Activated T-cell treated with anti-CD3 and anti-CD28 coated beads, Interleukin-2, amount 50 U/mL, for 72 hours (primary cell): ENCODE measurements around the gene FAM135A. TPM values are rescaled to one million over a fixed set of nuclear protein-coding genes. Genes with fewer than 3 reads are reported as not detected.
"Not testable (repeated sequence)": the region's sequence is repeated elsewhere in the genome, so short reads cannot be mapped to it uniquely, and the experiment has no call there.

Source experiments
- ATAC-seq, 2 donors: fragments of 150-1000 bp; cut with Tn5 transposase; replicated peaks in 1 of 2; 2 replicates each; pipeline ENCODE4 v1.10.0; 2021; ENCODE audit warnings: moderate library complexity in 2 of 2, mild to moderate bottlenecking in 1 of 2
- DNase-seq, 2 donors: peaks; one replicate each; pipeline ENCODE4 v3.0.0; 2021 to 2022; ENCODE audit warnings: mixed read lengths in 1 of 2
- H3K27ac Mint-ChIP-seq: one replicate; pipeline ENCODE4 v1.8.0; 2022; ENCODE audit warnings: mild to moderate bottlenecking, moderate library complexity, mixed read lengths
- H3K27me3 Mint-ChIP-seq: one replicate; pipeline ENCODE4 v1.8.0; 2022; ENCODE audit warnings: low read depth, mixed read lengths
- H3K36me3 Mint-ChIP-seq, 2 donors: one replicate each; pipeline ENCODE4 v1.8.0; 2022; ENCODE audit warnings: mixed read lengths in 2 of 2, mild to moderate bottlenecking in 1 of 2; ENCODE audit not compliant: insufficient read depth in 2 of 2
- H3K4me1 Mint-ChIP-seq: one replicate; pipeline ENCODE4 v1.8.0; 2022; ENCODE audit warnings: low read depth, mixed read lengths
- H3K4me3 Mint-ChIP-seq, 2 donors: one replicate each; pipeline ENCODE4 v1.8.0; 2022; ENCODE audit warnings: mild to moderate bottlenecking in 2 of 2, mixed read lengths in 2 of 2, moderate library complexity in 2 of 2
- H3K9me3 Mint-ChIP-seq, 2 donors: one replicate each; pipeline ENCODE4 v1.8.0; 2022; ENCODE audit warnings: mixed read lengths in 2 of 2
- total RNA-seq, 2 donors: library from RNA; stranded (reverse); gene quantifications; one replicate each; pipeline ENCODE4 v1.2.3, GENCODE V29; 2022

FAM135A gene
- total RNA-seq, 2 donors from 2014 or later, result 11.4 to 12.6 TPM

GRCh38 chr6:70411542-70412251 is 1.6 kb upstream of the FAM135A start:
- Mint-ChIP-seq H3K27me3 (no peaks in the 10 kb centered on the region), H3K4me3 (peak overlapping the region; percentile 93 to 98), H3K4me1 (peaks cover 28% of the 10 kb centered on the region), H3K27ac (no peak overlapping the region), H3K36me3 (peaks cover 5 to 10% of the 10 kb centered on the region in 2 donors), H3K9me3 (no peaks in the 10 kb centered on the region)
- ATAC-seq, result no peak
- no peak for DNase-seq

GRCh38 chr6:70412252-70413113 is 825 bp upstream of the FAM135A start:
- DNase-seq (no peak), ATAC-seq (no peak)
- Mint-ChIP-seq H3K36me3 (peaks cover 5 to 10% of the 10 kb centered on the region in 2 donors), H3K4me1 (peaks cover 28% of the 10 kb centered on the region), H3K4me3 (peak overlapping the region; percentile 93 to 98), H3K27me3 (no peaks in the 10 kb centered on the region), H3K27ac (peak overlapping the region; percentile 90), H3K9me3 (no peaks in the 10 kb centered on the region)

DNA sequence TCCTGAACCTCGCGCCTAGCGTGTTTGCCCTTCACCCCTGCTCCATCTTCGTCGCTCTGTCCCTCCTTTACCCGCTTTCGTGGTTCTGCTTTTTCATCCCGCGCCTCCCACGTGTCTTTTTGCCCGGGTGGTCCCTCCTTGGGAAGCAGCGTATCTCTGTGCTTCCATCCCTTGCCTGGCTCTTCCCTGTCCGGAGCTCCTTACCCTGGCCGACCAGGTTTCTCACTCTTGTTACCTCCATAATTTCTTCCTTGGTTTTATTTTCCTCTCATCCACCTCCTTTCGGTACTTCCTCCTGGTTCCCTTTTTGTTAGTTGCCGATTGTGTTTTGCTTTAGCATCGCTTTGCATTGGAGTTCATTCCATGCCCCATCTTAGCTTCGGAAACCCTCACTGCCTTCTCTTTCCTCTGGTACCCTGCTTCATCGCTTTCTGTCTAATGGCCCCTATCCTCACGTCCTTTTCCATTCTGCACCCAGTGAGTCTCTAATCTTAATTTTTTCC is 735 bp downstream of the FAM135A start:
- H3K4me1 Mint-ChIP-seq, result peaks cover 28% of the 10 kb centered on the region
- H3K9me3 Mint-ChIP-seq, result no peaks in the 10 kb centered on the region
- H3K4me3 Mint-ChIP-seq, result peak overlapping the region; percentile 93 to 98
- peak overlapping the region; percentile 92 for H3K27ac Mint-ChIP-seq
- no peaks in the 10 kb centered on the region for H3K27me3 Mint-ChIP-seq
- DNase-seq, result peak; percentile 2 to 13
- peaks cover 5 to 10% of the 10 kb centered on the region in 2 donors for H3K36me3 Mint-ChIP-seq
- ATAC-seq, result no peak

- no peaks in the 10 kb centered on the region for H3K27me3 Mint-ChIP-seq
- DNase-seq (no peak), ATAC-seq (no peak)
- peak overlapping the region; percentile 93 to 98 for H3K4me3 Mint-ChIP-seq
- H3K4me1 Mint-ChIP-seq, result peaks cover 28% of the 10 kb centered on the region
- peak overlapping the region; percentile 92 for H3K27ac Mint-ChIP-seq
- H3K9me3 Mint-ChIP-seq, result no peaks in the 10 kb centered on the region
- H3K36me3 Mint-ChIP-seq, result peaks cover 7 to 13% of the 10 kb centered on the region in 2 donors
Observed at GRCh38 chr6:70414813-70415212, 1.5 kb downstream of the FAM135A start.

GRCh38 chr6:70415247-70415646 is 1.9 kb downstream of the FAM135A start:
- H3K27ac Mint-ChIP-seq, result peak overlapping the region; percentile 82

DNA sequence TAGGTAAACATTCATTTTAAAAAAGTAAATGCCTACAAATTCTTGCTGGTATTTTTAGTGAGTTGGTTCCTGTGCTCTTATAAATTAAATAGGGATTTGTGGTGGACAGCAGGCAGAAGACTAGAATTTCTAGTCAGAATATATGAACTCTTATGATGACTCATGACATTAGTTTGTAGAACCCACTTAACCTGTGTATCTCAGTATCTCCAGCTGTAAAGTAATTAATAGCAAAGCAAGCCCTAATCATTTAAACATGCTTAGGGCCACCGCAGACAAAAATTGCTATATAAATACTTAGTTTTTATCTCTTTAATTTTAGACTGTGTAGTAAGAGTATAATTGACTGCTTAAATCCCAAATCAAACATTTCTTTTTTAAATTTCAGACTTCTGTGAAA is 2.4 kb downstream of the FAM135A start:
- Mint-ChIP-seq H3K4me3 (peak overlapping the region; percentile 77 to 93), H3K4me1 (peaks cover 28% of the 10 kb centered on the region)

More at GRCh38 chr6:70415247-70415646, 1.9 kb downstream of the FAM135A start:
- Mint-ChIP-seq H3K4me3 (peak overlapping the region; percentile 77 to 93), H3K36me3 (peaks cover 7 to 13% of the 10 kb centered on the region in 2 donors), H3K4me1 (peaks cover 28% of the 10 kb centered on the region), H3K27me3 (no peaks in the 10 kb centered on the region), H3K9me3 (no peaks in the 10 kb centered on the region)
- DNase-seq (no peak), ATAC-seq (no peak)

GRCh38 chr6:70421509-70421908 is 8.2 kb downstream of the FAM135A start:
- Mint-ChIP-seq H3K36me3 (peaks cover 2 to 4% of the 10 kb centered on the region in 2 donors), H3K27me3 (no peaks in the 10 kb centered on the region), H3K9me3 (no peaks in the 10 kb centered on the region), H3K4me1 (no peaks in the 10 kb centered on the region), H3K27ac (no peak overlapping the region), H3K4me3 (no peak overlapping the region)
- ATAC-seq (peak in 1 of 2 donors; percentile 49), DNase-seq (no peak)

More for the DNA sequence above, 2.4 kb downstream of the FAM135A start:
- DNase-seq (no peak), ATAC-seq (no peak)
- Mint-ChIP-seq H3K27me3 (no peaks in the 10 kb centered on the region), H3K36me3 (peaks cover 7 to 13% of the 10 kb centered on the region in 2 donors), H3K9me3 (no peaks in the 10 kb centered on the region), H3K27ac (peak overlapping the region; percentile 36)

GRCh38 chr6:70423189-70424134 is 10.2 kb downstream of the FAM135A start:
- Mint-ChIP-seq H3K27ac (peak overlapping the region; percentile 27), H3K9me3 (no peaks in the 10 kb centered on the region), H3K4me3 (no peak overlapping the region), H3K36me3 (peaks cover 2 to 4% of the 10 kb centered on the region in 2 donors), H3K4me1 (no peaks in the 10 kb centered on the region), H3K27me3 (no peaks in the 10 kb centered on the region)
- ATAC-seq, result no peak
- DNase-seq, result no peak

GRCh38 chr6:70424291-70424690 is 11.0 kb downstream of the FAM135A start:
- Mint-ChIP-seq H3K9me3 (no peaks in the 10 kb centered on the region), H3K4me1 (no peaks in the 10 kb centered on the region), H3K27me3 (no peaks in the 10 kb centered on the region), H3K36me3 (peaks cover 2 to 4% of the 10 kb centered on the region in 2 donors), H3K4me3 (no peak overlapping the region), H3K27ac (no peak overlapping the region)
- ATAC-seq (no peak), DNase-seq (no peak)

DNA sequence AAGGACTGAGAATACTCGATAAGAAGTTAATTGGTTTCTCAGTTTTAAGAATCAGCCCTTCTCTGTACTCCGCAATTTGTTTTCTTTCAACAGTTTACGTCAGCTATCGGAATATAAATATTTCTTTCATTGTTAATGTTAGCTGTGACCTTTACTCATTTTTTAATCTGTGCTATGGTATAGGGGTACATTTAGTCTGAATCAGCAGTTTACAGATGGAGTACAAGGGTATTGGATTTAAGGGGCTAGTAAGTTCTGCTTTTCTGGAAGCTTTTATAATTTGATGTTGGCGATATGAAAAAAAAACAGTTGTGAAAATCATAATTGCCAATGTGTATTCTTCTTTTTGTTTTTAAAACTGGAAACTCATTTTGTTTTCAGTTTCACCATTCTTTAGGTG is 23.0 kb downstream of the FAM135A start:
- peaks cover 3 to 4% of the 10 kb centered on the region in 2 donors for H3K36me3 Mint-ChIP-seq
- H3K27me3 Mint-ChIP-seq, result no peaks in the 10 kb centered on the region
- no peak for DNase-seq
- H3K27ac Mint-ChIP-seq, result no peak overlapping the region
- no peak overlapping the region for H3K4me3 Mint-ChIP-seq
- peaks cover 0 to 2% of the 10 kb centered on the region in 2 donors for H3K9me3 Mint-ChIP-seq
- no peaks in the 10 kb centered on the region for H3K4me1 Mint-ChIP-seq
- no peak for ATAC-seq

DNA sequence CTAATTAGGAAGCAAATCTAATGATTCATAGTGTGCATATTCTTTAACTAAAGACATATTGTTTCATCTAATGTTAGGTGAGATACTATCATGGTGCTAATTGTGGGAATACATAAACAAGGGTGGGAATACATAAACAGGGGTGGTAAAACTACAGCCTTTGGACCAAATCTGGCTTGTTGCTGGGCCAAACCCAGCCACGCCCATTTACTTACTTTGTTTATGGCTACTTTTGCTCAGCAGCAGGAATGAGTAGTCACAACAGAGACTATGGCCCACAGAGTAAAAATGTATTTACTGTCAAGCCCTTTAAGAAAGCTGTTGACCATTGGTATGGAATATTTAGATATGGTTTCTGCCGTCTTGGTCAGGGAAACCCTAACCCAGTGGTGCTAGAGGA is 31.7 kb downstream of the FAM135A start:
- H3K27me3 Mint-ChIP-seq, result no peaks in the 10 kb centered on the region
- H3K36me3 Mint-ChIP-seq, result peaks cover 2 to 14% of the 10 kb centered on the region in 2 donors
- DNase-seq, result no peak
- no peak overlapping the region for H3K4me3 Mint-ChIP-seq
- peaks cover 3 to 4% of the 10 kb centered on the region in 2 donors for H3K9me3 Mint-ChIP-seq
- ATAC-seq, result no peak
- no peak overlapping the region for H3K27ac Mint-ChIP-seq
- H3K4me1 Mint-ChIP-seq, result no peaks in the 10 kb centered on the region

DNA sequence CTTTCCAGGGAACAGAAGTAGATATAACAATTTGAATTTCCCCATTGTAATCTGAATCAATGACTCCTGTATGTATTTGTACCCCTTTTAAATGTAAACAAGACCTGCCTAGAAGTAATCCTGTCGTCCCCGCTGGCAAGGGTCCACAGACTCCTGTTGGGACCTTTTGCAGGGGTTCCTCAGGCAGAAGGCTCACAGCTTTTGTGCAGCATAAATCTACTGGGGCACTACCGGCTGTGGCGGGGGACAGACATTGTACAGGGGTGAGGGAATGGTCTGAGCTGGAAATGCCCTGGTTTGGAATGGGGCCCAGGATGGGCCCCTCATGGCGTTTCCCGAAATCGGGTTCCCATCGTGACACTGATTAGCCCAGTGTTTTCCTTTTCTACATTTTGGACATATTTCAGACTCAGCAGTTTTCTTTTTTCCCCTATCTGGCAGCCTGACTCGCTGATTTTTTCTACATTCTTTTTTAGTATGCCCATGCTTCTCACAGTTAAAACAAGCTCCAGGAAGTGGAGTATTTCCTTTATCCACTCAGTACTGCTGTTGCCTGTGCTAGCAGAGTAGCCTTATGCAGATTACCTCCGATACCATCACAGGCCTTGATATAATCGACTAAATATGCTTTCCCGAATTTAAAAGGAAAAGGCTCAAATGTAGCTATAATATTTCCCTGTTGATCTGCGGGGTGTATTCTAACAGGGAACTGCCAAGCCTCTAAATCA is 34.2 kb downstream of the FAM135A start:
- H3K9me3 Mint-ChIP-seq, H3K27me3 Mint-ChIP-seq, H3K4me3 Mint-ChIP-seq, ATAC-seq, DNase-seq, H3K4me1 Mint-ChIP-seq, H3K27ac Mint-ChIP-seq: not testable (repeated sequence)
- H3K36me3 Mint-ChIP-seq, result peaks cover 2 to 14% of the 10 kb centered on the region in 2 donors
